ENCODE data around the gene CAMP. TPM values are rescaled to one million over a fixed set of nuclear protein-coding genes. Genes with fewer than 3 reads are reported as not detected.
"Not testable (repeated sequence)": the region's sequence is repeated elsewhere in the genome, so short reads cannot be mapped to it uniquely, and the experiment has no call there.

Gene CAMP
- total RNA-seq, 1 experiment from 2014 or later = 100 TPM

GRCh38 chr3:48270306-48270705 is 47.0 kb downstream of the CAMP start:
- Histone ChIP-seq H2AFZ (ENCODE audit: low read length) (no peak overlapping the region), H3K9me3 (ENCODE audit: low read length) (no peaks in the 10 kb centered on the region), H3K27me3 (ENCODE audit: low read length) (no peaks in the 10 kb centered on the region), H3K9ac (ENCODE audit: low read length) (no peak overlapping the region), H3K27ac (ENCODE audit: low read length) (no peak overlapping the region), H3K4me2 (ENCODE audit: low read depth, low read length, poor library complexity, severe bottlenecking) (no peak overlapping the region), H3K79me2 (ENCODE audit: low read length) (no peaks in the 10 kb centered on the region), H3K36me3 (ENCODE audit: insufficient read depth, low read length) (peaks cover 43% of the 10 kb centered on the region), H3K4me1 (ENCODE audit: low read length) (peaks cover 10% of the 10 kb centered on the region), H3K4me3 (ENCODE audit: low read length) (no peak overlapping the region), H4K20me1 (ENCODE audit: insufficient read depth, low read depth, low read length) (no peaks in the 10 kb centered on the region), H3K9me2 (replicated peaks; ENCODE audit: insufficient read depth, low read length) (no peaks in the 10 kb centered on the region)
- DNase-seq = no peak

- not testable (repeated sequence) for DNase-seq; H3K27me3 ChIP-seq (ENCODE audit: low read length); H3K4me1 ChIP-seq (ENCODE audit: low read length); H3K9ac ChIP-seq (ENCODE audit: low read length); H3K4me3 ChIP-seq (ENCODE audit: low read length); H3K9me2 ChIP-seq (replicated peaks; ENCODE audit: insufficient read depth, low read length); H3K4me2 ChIP-seq (ENCODE audit: low read depth, low read length, poor library complexity, severe bottlenecking); H3K9me3 ChIP-seq (ENCODE audit: low read length); H2AFZ ChIP-seq (ENCODE audit: low read length); H4K20me1 ChIP-seq (ENCODE audit: insufficient read depth, low read depth, low read length); H3K27ac ChIP-seq (ENCODE audit: low read length); H3K79me2 ChIP-seq (ENCODE audit: low read length)
- peaks cover 43% of the 10 kb centered on the region for H3K36me3 ChIP-seq (ENCODE audit: insufficient read depth, low read length)
Observed at GRCh38 chr3:48271223-48271622, 47.9 kb downstream of the CAMP start.

DNA sequence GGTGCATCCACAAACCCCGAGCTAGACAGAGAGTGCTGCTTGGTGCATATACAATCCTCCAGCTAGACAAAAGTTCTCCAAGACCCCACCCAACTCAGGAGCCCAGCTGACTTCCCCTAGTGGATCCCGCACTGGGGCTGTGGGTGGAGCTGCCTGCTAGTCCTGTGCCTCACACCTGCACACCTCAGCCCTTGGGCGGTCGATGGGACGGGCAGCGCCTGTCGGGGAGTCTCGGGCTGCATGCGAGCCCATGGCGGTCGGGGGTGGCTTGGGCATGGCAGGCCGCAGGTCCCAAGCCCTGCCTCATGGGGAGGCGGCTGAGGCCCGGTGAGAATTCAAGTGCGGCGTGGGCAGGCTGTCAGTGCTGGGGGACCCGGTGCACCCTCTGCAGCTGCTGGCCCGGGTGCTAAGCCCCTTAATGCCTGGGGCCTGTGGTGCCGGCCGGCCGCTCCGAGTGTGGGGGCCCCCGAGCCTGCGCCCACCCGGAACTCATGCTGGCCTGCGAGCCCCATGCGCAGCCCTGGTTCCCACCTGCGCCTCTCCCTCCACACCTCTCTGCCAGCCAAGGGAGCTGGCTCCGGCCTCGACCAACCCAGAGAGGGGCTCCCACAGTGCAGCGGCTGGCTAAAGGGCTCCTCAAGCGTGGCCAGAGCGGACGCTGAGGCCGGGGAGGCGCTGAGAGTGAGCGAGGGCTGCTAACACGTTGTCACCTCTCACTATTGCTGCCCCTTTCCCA is 48.6 kb downstream of the CAMP start:
- Histone ChIP-seq H3K36me3 (ENCODE audit: insufficient read depth, low read length) (peaks cover 36% of the 10 kb centered on the region), H3K4me2 (ENCODE audit: low read depth, low read length, poor library complexity, severe bottlenecking) (no peak overlapping the region)
- no peak for DNase-seq

DNA sequence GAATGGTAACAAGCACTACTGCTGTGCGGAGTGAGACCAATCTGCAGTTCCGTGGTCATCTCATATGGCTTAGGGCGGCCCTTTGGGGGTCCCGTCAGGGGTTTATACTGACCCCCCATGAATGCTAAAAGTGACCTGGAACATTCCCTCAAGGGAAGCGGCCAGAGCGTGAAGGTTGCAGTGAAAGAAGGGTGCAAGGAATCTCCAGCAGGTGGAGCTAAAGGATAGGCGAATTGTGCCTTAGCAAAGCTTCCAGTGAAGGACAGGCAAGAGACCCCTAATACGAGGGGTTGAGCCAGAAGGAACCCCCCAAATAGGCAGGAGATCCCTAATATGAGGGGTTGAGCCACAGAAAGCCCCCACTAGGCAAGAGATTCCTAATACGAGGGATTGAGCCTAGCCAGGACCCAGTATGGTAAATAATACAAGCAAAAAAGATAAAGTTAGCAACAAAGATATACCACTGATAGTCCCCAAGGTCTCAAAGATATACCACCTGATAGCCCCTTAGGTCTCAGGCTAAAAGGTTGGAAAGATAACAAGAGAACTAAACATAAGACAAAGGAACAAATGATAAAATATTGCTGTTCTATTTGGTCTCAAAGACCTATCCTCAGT is 50.4 kb downstream of the CAMP start:
- Histone ChIP-seq H3K9me2 (replicated peaks; ENCODE audit: insufficient read depth, low read length) (no peaks in the 10 kb centered on the region), H3K79me2 (ENCODE audit: low read length) (no peaks in the 10 kb centered on the region), H3K27ac (ENCODE audit: low read length) (no peak overlapping the region), H3K27me3 (ENCODE audit: low read length) (no peaks in the 10 kb centered on the region), H3K9ac (ENCODE audit: low read length) (no peak overlapping the region), H3K9me3 (ENCODE audit: low read length) (no peaks in the 10 kb centered on the region), H4K20me1 (ENCODE audit: insufficient read depth, low read depth, low read length) (no peaks in the 10 kb centered on the region), H3K4me1 (ENCODE audit: low read length) (peaks cover 10% of the 10 kb centered on the region), H3K36me3 (ENCODE audit: insufficient read depth, low read length) (peaks cover 21% of the 10 kb centered on the region; the same call in 1 of the 2 replicates), H3K4me3 (ENCODE audit: low read length) (no peak overlapping the region), H3K4me2 (ENCODE audit: low read depth, low read length, poor library complexity, severe bottlenecking) (no peak overlapping the region), H2AFZ (ENCODE audit: low read length) (no peak overlapping the region)
- peak; percentile 90 for DNase-seq

More for the DNA sequence above, 48.6 kb downstream of the CAMP start:
- Histone ChIP-seq H3K4me1 (ENCODE audit: low read length) (peaks cover 10% of the 10 kb centered on the region), H3K27me3 (ENCODE audit: low read length) (no peaks in the 10 kb centered on the region), H3K4me3 (ENCODE audit: low read length) (no peak overlapping the region), H3K9me2 (replicated peaks; ENCODE audit: insufficient read depth, low read length) (no peaks in the 10 kb centered on the region), H2AFZ (ENCODE audit: low read length) (no peak overlapping the region), H3K9ac (ENCODE audit: low read length) (no peak overlapping the region), H4K20me1 (ENCODE audit: insufficient read depth, low read depth, low read length) (no peaks in the 10 kb centered on the region), H3K9me3 (ENCODE audit: low read length) (no peaks in the 10 kb centered on the region), H3K27ac (ENCODE audit: low read length) (no peak overlapping the region), H3K79me2 (ENCODE audit: low read length) (no peaks in the 10 kb centered on the region)

DNA sequence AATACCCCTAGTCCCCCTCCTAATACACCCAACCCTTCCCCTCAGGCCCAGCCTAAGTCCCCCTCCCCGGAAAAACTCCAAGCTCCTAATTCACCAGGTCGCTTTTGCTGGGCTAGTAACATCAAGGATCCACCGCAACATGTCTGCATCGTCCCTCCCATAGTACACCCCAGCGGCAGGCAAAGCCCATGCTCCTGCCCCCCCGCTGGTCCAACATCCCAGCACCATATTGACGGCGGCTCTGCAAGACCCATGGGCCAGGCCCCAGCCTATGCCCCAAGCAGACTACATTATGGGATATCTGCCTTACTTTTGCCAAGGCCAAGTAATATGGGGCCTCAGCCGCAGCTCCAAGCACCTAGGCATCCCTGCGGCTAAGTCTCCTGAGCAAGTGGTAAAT is 51.2 kb downstream of the CAMP start:
- Histone ChIP-seq H3K4me1 (ENCODE audit: low read length) (peaks cover 5% of the 10 kb centered on the region), H3K27ac (ENCODE audit: low read length) (no peak overlapping the region), H3K9me3 (ENCODE audit: low read length) (no peaks in the 10 kb centered on the region), H3K9me2 (replicated peaks; ENCODE audit: insufficient read depth, low read length) (no peaks in the 10 kb centered on the region), H3K4me2 (ENCODE audit: low read depth, low read length, poor library complexity, severe bottlenecking) (no peak overlapping the region), H3K27me3 (ENCODE audit: low read length) (no peaks in the 10 kb centered on the region), H3K36me3 (ENCODE audit: insufficient read depth, low read length) (peaks cover 15% of the 10 kb centered on the region; the same call in 1 of the 2 replicates), H3K79me2 (ENCODE audit: low read length) (no peaks in the 10 kb centered on the region), H3K9ac (ENCODE audit: low read length) (no peak overlapping the region), H4K20me1 (ENCODE audit: insufficient read depth, low read depth, low read length) (no peaks in the 10 kb centered on the region), H3K4me3 (ENCODE audit: low read length) (no peak overlapping the region), H2AFZ (ENCODE audit: low read length) (no peak overlapping the region)
- DNase-seq = no peak

Small RNAs within 50 kb of the gene (small RNA-seq; reads per million reads assigned to genes)
- gene MIR4443 (not detected), gene NDUFB1P1 (0.16 reads per million), gene RNU7-128P (not detected)

Other genes with a start within 250 kb of the CAMP start
- 45.6 and 47.4 TPM in 2 replicates for gene MAP4, start 207.1 kb upstream of the CAMP start, total RNA-seq (2014; rRNA removed; shearing (Covaris generic); ENCODE audit: low replicate concordance)
- 12.9 and 17.1 TPM in 2 replicates for gene CDC25A, start 35.1 kb upstream of the CAMP start, total RNA-seq (2014; rRNA removed; shearing (Covaris generic); ENCODE audit: low replicate concordance)
- gene ZNF589, start 17.6 kb downstream of the CAMP start, total RNA-seq (2014; rRNA removed; shearing (Covaris generic); ENCODE audit: low replicate concordance) = 64.5 and 65.2 TPM in 2 replicates
- gene NME6, start 77.9 kb downstream of the CAMP start, total RNA-seq (2014; rRNA removed; shearing (Covaris generic); ENCODE audit: low replicate concordance) = 18.5 and 20.4 TPM in 2 replicates
- gene SPINK8, start 110.2 kb downstream of the CAMP start, total RNA-seq (2014; rRNA removed; shearing (Covaris generic); ENCODE audit: low replicate concordance) = not detected in 2 replicates
- not detected in 2 replicates for gene FBXW12, start 148.7 kb downstream of the CAMP start, total RNA-seq (2014; rRNA removed; shearing (Covaris generic); ENCODE audit: low replicate concordance)
- 34.0 and 48.3 TPM in 2 replicates for gene PLXNB1, start 206.6 kb downstream of the CAMP start, total RNA-seq (2014; rRNA removed; shearing (Covaris generic); ENCODE audit: low replicate concordance)
- gene CCDC51, start 216.6 kb downstream of the CAMP start, total RNA-seq (2014; rRNA removed; shearing (Covaris generic); ENCODE audit: low replicate concordance) = 22.0 and 28.3 TPM in 2 replicates
- gene TMA7, start 216.8 kb downstream of the CAMP start, total RNA-seq (2014; rRNA removed; shearing (Covaris generic); ENCODE audit: low replicate concordance) = 300 and 483 TPM in 2 replicates
- gene ATRIP, start 223.2 kb downstream of the CAMP start, total RNA-seq (2014; rRNA removed; shearing (Covaris generic); ENCODE audit: low replicate concordance) = 7.3 and 10.9 TPM in 2 replicates

All from Karpas-422 (cell line).